Stimulated activated CD8-positive, alpha-beta memory T cell treated with anti-CD3 and anti-CD28 coated beads, Interleukin-12 subunit alpha, Interleukin-12 subunit beta, amount 100 ng/mL, for 4 hours (primary cell): Measurements from ENCODE around the gene TMEM258.

ENCODE experiments used
- DNase-seq: peaks from one replicate; pipeline ENCODE4 v3.0.0-alpha.2; 2020; ENCODE audit warnings: low read depth

Gene TMEM258

DNA sequence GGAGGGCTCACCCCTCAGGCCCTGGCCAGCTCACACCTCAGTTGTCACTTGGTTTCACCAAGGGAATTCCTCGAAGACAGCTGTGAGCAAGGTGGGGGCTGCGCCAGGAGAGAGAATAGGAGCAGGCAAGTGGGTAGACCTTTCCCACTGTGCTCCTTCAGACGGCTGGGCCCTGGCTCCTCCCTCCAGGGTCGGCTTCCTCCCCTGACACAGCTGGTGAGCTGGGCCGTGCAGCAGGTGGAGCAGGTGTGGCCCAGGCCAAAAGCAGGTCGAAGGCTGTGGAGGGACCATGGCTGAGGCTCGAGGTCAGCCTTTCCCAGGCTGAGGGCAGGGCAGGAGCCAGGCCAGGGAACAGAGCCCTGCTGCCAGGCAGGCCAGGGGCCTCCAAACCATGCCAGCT, 52.4 kb downstream of the TMEM258 start:
- DNase-seq, result no peak

DNA sequence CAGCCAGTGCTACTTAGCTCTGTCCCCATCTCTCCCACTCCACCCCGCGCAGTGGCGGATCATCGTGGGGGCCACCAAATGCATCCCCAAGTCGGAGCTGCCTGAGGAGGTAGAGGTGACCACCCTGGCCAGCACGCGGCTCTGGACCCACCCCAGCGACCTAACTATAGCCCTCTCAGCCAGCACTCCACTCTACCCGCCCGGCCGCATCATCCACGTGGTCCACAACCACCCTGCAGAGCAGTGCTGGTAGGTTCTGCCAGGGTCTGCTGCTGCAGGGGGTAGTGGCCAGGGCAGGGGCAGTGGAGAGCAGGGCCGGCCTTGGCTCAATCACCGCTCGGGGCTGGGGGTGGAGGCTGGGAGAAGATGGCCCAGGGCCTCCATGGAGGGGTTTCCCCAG, 53.0 kb downstream of the TMEM258 start:
- no peak for DNase-seq
